Hematopoietic multipotent progenitor cell treated with erythropoietin and hydrocortisone succinate and interleukin-3 and kit ligand, for 8 days (in vitro differentiated cells): Measurements from ENCODE around the gene AGO4.
"Not testable (repeated sequence)": the region's sequence is repeated elsewhere in the genome, so short reads cannot be mapped to it uniquely, and the experiment has no call there.

ENCODE experiments used
- DNase-seq: peaks from one replicate; pipeline ENCODE4 v3.0.0-alpha.2; 2015

AGO4 gene

GRCh38 chr1:35869245-35869950 lies 61.6 kb downstream of the AGO4 start:
- not testable (repeated sequence) for DNase-seq

- DNase-seq = no peak
Measured at GRCh38 chr1:35870651-35871309, 63.0 kb downstream of the AGO4 start.

- no peak for DNase-seq
Measured at GRCh38 chr1:35873243-35873750, 65.5 kb downstream of the AGO4 start.

- not testable (repeated sequence) for DNase-seq
Measured at GRCh38 chr1:35874115-35874514, 66.3 kb downstream of the AGO4 start.

GRCh38 chr1:35876988-35877387 lies 69.2 kb downstream of the AGO4 start:
- DNase-seq = no peak

GRCh38 chr1:35881850-35882273 lies 74.0 kb downstream of the AGO4 start:
- DNase-seq = peak; percentile 80

GRCh38 chr1:35882586-35882944 lies 74.7 kb downstream of the AGO4 start:
- no peak for DNase-seq

GRCh38 chr1:35882945-35883634 lies 75.3 kb downstream of the AGO4 start, which contains the start of gene AGO1:
Gene AGO1 (plus strand): TSS chr1:35883209. CDS start chr1:35883422, 213 bp downstream.
- peak; percentile 93 for DNase-seq

- DNase-seq = peak; percentile 20
Measured at GRCh38 chr1:35883635-35884101, 75.9 kb downstream of the AGO4 start.

- no peak for DNase-seq
Measured at GRCh38 chr1:35884934-35885333, 77.1 kb downstream of the AGO4 start.

- no peak for DNase-seq
Measured at GRCh38 chr1:35885961-35886558, 78.2 kb downstream of the AGO4 start.

- DNase-seq = no peak
Measured at GRCh38 chr1:35886577-35887431, 79.0 kb downstream of the AGO4 start.

GRCh38 chr1:35887508-35887907 lies 79.7 kb downstream of the AGO4 start:
- DNase-seq = no peak

- no peak for DNase-seq
Measured at GRCh38 chr1:35888255-35888654, 80.4 kb downstream of the AGO4 start.

GRCh38 chr1:35888981-35889380 lies 81.2 kb downstream of the AGO4 start:
- not testable (repeated sequence) for DNase-seq

GRCh38 chr1:35893051-35893879 lies 85.4 kb downstream of the AGO4 start:
- DNase-seq = no peak

- peak; percentile 68 for DNase-seq
Measured at GRCh38 chr1:35894183-35894582, 86.4 kb downstream of the AGO4 start.

GRCh38 chr1:35894656-35895055 lies 86.8 kb downstream of the AGO4 start:
- no peak for DNase-seq

- no peak for DNase-seq
Measured at GRCh38 chr1:35899941-35900340, 92.1 kb downstream of the AGO4 start.

- DNase-seq = no peak
Measured at GRCh38 chr1:35901235-35901634, 93.4 kb downstream of the AGO4 start.

- no peak for DNase-seq
Measured at GRCh38 chr1:35902671-35903070, 94.9 kb downstream of the AGO4 start.
